Loucy (cell line): ENCODE results near the gene PDGFA.

Source experiments
- EZH2phosphoT487 ChIP-seq: fragments of 200-600 bp; IDR thresholded peaks from 2 replicates; pipeline ENCODE4 v1.6.1; 2018; ENCODE audit warnings: antibody characterized with exemption, mild to moderate bottlenecking, moderate library complexity, borderline replicate concordance
- TF ChIP-seq, protein P1 (sequence below): fragments of 200-600 bp; sonication (generic); conservative IDR thresholded peaks from 2 replicates; pipeline ENCODE4 v1.5.1; 2014; ENCODE audit warnings: mild to moderate bottlenecking, antibody characterized with exemption, low read length

DNA sequence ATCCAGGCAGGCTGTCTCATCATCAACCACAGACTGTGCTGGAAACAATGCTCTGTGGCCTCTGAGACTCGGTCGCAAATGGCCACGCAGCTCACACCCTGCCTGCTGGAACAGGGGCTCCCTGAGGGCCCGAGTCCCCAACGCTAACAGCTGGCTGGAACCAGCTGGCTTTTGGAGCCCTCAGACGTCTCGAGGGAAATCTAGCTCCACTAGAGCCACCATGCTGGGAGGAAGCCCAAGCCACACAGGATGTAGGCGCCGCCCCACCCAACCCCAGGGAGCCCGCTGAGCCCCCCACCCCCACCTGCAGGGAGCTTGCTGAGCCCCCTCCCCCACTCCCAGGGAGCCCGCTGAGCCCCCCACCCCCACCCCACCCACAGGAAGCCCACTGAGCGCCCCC lies 21.4 kb upstream of the PDGFA start:
- TF ChIP-seq, protein P1, sequence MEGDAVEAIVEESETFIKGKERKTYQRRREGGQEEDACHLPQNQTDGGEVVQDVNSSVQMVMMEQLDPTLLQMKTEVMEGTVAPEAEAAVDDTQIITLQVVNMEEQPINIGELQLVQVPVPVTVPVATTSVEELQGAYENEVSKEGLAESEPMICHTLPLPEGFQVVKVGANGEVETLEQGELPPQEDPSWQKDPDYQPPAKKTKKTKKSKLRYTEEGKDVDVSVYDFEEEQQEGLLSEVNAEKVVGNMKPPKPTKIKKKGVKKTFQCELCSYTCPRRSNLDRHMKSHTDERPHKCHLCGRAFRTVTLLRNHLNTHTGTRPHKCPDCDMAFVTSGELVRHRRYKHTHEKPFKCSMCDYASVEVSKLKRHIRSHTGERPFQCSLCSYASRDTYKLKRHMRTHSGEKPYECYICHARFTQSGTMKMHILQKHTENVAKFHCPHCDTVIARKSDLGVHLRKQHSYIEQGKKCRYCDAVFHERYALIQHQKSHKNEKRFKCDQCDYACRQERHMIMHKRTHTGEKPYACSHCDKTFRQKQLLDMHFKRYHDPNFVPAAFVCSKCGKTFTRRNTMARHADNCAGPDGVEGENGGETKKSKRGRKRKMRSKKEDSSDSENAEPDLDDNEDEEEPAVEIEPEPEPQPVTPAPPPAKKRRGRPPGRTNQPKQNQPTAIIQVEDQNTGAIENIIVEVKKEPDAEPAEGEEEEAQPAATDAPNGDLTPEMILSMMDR = no peak
- no peak for TF ChIP-seq EZH2phosphoT487
